ENCODE results near the gene POLD1.
A peak's percentile ranks its signal among the peaks of the same experiment; 100 is the strongest.

POLD1 gene

GRCh38 chr19:50413531-50413930 lies 29.4 kb downstream of the POLD1 start:
- H3F3A ChIP-seq (ENCODE audit: insufficient read depth, low read length): no peaks in the 10 kb centered on the region; the same call in 1 of the 2 replicates
- H4K20me1 ChIP-seq (ENCODE audit: insufficient read depth, low read length): no peaks in the 10 kb centered on the region
- peak overlapping the region; percentile 100 for H3K27ac ChIP-seq (ENCODE audit: low read depth, low read length, poor library complexity, severe bottlenecking)
- peaks cover 59% of the 10 kb centered on the region for H3K36me3 ChIP-seq (ENCODE audit: insufficient read depth, low read length)
- H3K9me3 ChIP-seq (ENCODE audit: low read length): no peaks in the 10 kb centered on the region
- H3K4me2 ChIP-seq (ENCODE audit: low read length): no peak overlapping the region
- no peaks in the 10 kb centered on the region for H3K9me2 ChIP-seq (ENCODE audit: low read depth, low read length)
- peaks cover 42% of the 10 kb centered on the region for H3K4me1 ChIP-seq (ENCODE audit: insufficient read depth, low read length, severe bottlenecking)
- H3K4me3 ChIP-seq (ENCODE audit: low read depth, low read length, poor library complexity, severe bottlenecking): no peak overlapping the region
- no peaks in the 10 kb centered on the region for H3K27me3 ChIP-seq (ENCODE audit: insufficient read depth, low read length)
- no peaks in the 10 kb centered on the region for H3K79me2 ChIP-seq (ENCODE audit: insufficient read depth, low read length)
- no peak for TF ChIP-seq EZH2 (IDR thresholded peaks at IDR 0.05; ENCODE audit: borderline replicate concordance, low read length)
- no peak for TF ChIP-seq CTCF (IDR thresholded peaks at IDR 0.05; ENCODE audit: low read length)
- H3K9ac ChIP-seq (ENCODE audit: low read length): no peak overlapping the region
- no peak overlapping the region for H2AFZ ChIP-seq (ENCODE audit: low read length)

- Histone ChIP-seq H3K4me1 (ENCODE audit: insufficient read depth, low read length, severe bottlenecking) (peaks cover 46% of the 10 kb centered on the region), H3F3A (ENCODE audit: insufficient read depth, low read length) (no peaks in the 10 kb centered on the region; the same call in 1 of the 2 replicates), H3K4me3 (ENCODE audit: low read depth, low read length, poor library complexity, severe bottlenecking) (peak overlapping the region; percentile 47), H4K20me1 (ENCODE audit: insufficient read depth, low read length) (no peaks in the 10 kb centered on the region), H3K27me3 (ENCODE audit: insufficient read depth, low read length) (no peaks in the 10 kb centered on the region), H3K27ac (ENCODE audit: low read depth, low read length, poor library complexity, severe bottlenecking) (peak overlapping the region; percentile 100), H3K9me3 (ENCODE audit: low read length) (no peaks in the 10 kb centered on the region), H3K9ac (ENCODE audit: low read length) (peak overlapping the region; percentile 76), H3K4me2 (ENCODE audit: low read length) (peak overlapping the region; percentile 70), H2AFZ (ENCODE audit: low read length) (no peak overlapping the region), H3K36me3 (ENCODE audit: insufficient read depth, low read length) (peaks cover 52% of the 10 kb centered on the region), H3K79me2 (ENCODE audit: insufficient read depth, low read length) (peaks cover 2% of the 10 kb centered on the region), H3K9me2 (ENCODE audit: low read depth, low read length) (no peaks in the 10 kb centered on the region)
- TF ChIP-seq EZH2 (IDR thresholded peaks at IDR 0.05; ENCODE audit: borderline replicate concordance, low read length) (no peak), CTCF (IDR thresholded peaks at IDR 0.05; ENCODE audit: low read length) (peak; percentile 83)
Observed at GRCh38 chr19:50414864-50415660, 30.9 kb downstream of the POLD1 start.

DNA sequence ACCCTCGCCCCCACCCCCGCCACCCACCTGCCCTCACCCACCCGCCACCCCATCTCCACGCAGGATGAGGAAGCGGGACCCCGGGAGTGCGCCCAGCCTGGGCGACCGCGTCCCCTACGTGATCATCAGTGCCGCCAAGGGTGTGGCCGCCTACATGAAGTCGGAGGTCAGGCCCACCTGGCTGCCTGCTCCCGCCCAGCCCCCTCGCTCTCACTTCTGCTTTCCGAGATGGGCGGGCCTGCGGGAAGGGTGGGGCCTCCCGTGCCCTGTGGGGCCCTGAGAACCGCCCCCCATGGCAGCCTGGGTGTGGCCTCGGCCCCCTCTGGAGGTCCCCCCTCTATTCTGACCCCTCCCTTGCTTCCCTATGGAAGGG lies 31.5 kb downstream of the POLD1 start:
- H3K27ac ChIP-seq (ENCODE audit: low read depth, low read length, poor library complexity, severe bottlenecking): peak overlapping the region; percentile 100

More for the DNA sequence above, 31.5 kb downstream of the POLD1 start:
- H3K9me2 ChIP-seq (ENCODE audit: low read depth, low read length): no peaks in the 10 kb centered on the region
- peaks cover 6% of the 10 kb centered on the region for H3K79me2 ChIP-seq (ENCODE audit: insufficient read depth, low read length)
- H3K9me3 ChIP-seq (ENCODE audit: low read length): no peaks in the 10 kb centered on the region
- no peak for TF ChIP-seq CTCF (IDR thresholded peaks at IDR 0.05; ENCODE audit: low read length)
- TF ChIP-seq EZH2 (IDR thresholded peaks at IDR 0.05; ENCODE audit: borderline replicate concordance, low read length): no peak
- peak overlapping the region; percentile 47 for H3K4me3 ChIP-seq (ENCODE audit: low read depth, low read length, poor library complexity, severe bottlenecking)
- peaks cover 51% of the 10 kb centered on the region for H3K4me1 ChIP-seq (ENCODE audit: insufficient read depth, low read length, severe bottlenecking)
- peak overlapping the region; percentile 70 for H3K4me2 ChIP-seq (ENCODE audit: low read length)
- H3F3A ChIP-seq (ENCODE audit: insufficient read depth, low read length): no peaks in the 10 kb centered on the region; the same call in 1 of the 2 replicates
- H3K36me3 ChIP-seq (ENCODE audit: insufficient read depth, low read length): peaks cover 52% of the 10 kb centered on the region
- no peaks in the 10 kb centered on the region for H3K27me3 ChIP-seq (ENCODE audit: insufficient read depth, low read length)
- H4K20me1 ChIP-seq (ENCODE audit: insufficient read depth, low read length): no peaks in the 10 kb centered on the region
- peak overlapping the region; percentile 76; the same call in 1 of the 2 replicates for H3K9ac ChIP-seq (ENCODE audit: low read length)
- no peak overlapping the region for H2AFZ ChIP-seq (ENCODE audit: low read length)
